IMR-90 (cell line): ENCODE results near the gene USP9X. TPM values are rescaled to one million over a fixed set of nuclear protein-coding genes. Genes with fewer than 3 reads are reported as not detected.
A peak's percentile ranks its signal among the peaks of the same experiment; 100 is the strongest.

Source experiments
- ATAC-seq: fragments of 200-7000 bp; cut with Tn5 transposase; 2 replicates; pipeline ENCODE4 v1.9.1; 2020; ENCODE audit warnings: low read depth, mild to moderate bottlenecking, moderate library complexity
- BruUV-seq: library from RNA; stranded (reverse); fragments of 400-500 nt; replicated peaks from 2 replicates; lab custom pipeline; 2021; lab: Mats Ljungman, UMichigan
- CTCF ChIA-PET: fragments of 300-600 bp; formaldehyde crosslinking; extraction: SDS; loops from one replicate; lab custom pipeline; 2021; ENCODE audit warnings: antibody characterized with exemption; lab: Yijun Ruan, JAX
- POLR2A ChIA-PET: fragments of 300-600 bp; sonication (Branson Sonifier 250); formaldehyde crosslinking; loops from one replicate; lab custom pipeline; 2022; ENCODE audit warnings: antibody characterized with exemption; ENCODE audit not compliant: unreplicated experiment; lab: Charles Lee
- DNase-seq: peaks from one replicate; pipeline ENCODE4 v3.0.0; 2013
- H2AFZ ChIP-seq: replicated peaks from 2 replicates; pipeline ENCODE3; 2013; ENCODE audit warnings: low read length, mild to moderate bottlenecking; ENCODE audit not compliant: poor library complexity
- H2AK5ac ChIP-seq: 2 replicates; pipeline ENCODE4 v1.6.1; 2013; ENCODE audit warnings: low read depth, low read length, inconsistent platforms
- H2AK9ac ChIP-seq: replicated peaks from 2 replicates; pipeline ENCODE3; 2013; ENCODE audit warnings: mild to moderate bottlenecking, low read depth, low read length, moderate library complexity; ENCODE audit not compliant: poor library complexity
- H2BK120ac ChIP-seq: 2 replicates; pipeline ENCODE4 v1.6.1; 2013; ENCODE audit warnings: low read depth, low read length, inconsistent platforms
- H2BK15ac ChIP-seq: 3 replicates; pipeline ENCODE4 v1.6.1; 2013; ENCODE audit warnings: low read depth, low read length, inconsistent platforms
- H2BK20ac ChIP-seq: 2 replicates; pipeline ENCODE4 v1.6.1; 2013; ENCODE audit warnings: low read depth, mild to moderate bottlenecking, inconsistent platforms, low read length, moderate library complexity
- H2BK5ac ChIP-seq: 2 replicates; pipeline ENCODE4 v1.6.1; 2013; ENCODE audit warnings: mild to moderate bottlenecking, low read depth, low read length, inconsistent platforms; ENCODE audit not compliant: poor library complexity, severe bottlenecking
- H3K14ac ChIP-seq: replicated peaks from 2 replicates; pipeline ENCODE4 v1.6.1; 2013; ENCODE audit warnings: low read depth, low read length, inconsistent platforms
- H3K18ac ChIP-seq: 2 replicates; pipeline ENCODE4 v1.6.1; 2013; ENCODE audit warnings: low read depth, low read length, control low read depth
- H3K23ac ChIP-seq: 2 replicates; pipeline ENCODE4 v1.6.1; 2013; ENCODE audit warnings: low read depth, low read length, inconsistent platforms
- H3K27ac ChIP-seq: 2 replicates; pipeline ENCODE4 v1.5.1; 2013; ENCODE audit warnings: mild to moderate bottlenecking, control low read depth, low read length; ENCODE audit not compliant: insufficient read depth
- H3K27me3 ChIP-seq: 2 replicates; pipeline ENCODE4 v1.6.1; 2013; ENCODE audit warnings: low read length; ENCODE audit not compliant: control insufficient read depth, insufficient read depth
- H3K36me3 ChIP-seq: 2 replicates; pipeline ENCODE4 v1.6.1; 2013; ENCODE audit warnings: low read length, mixed read lengths; ENCODE audit not compliant: control insufficient read depth, insufficient read depth
- H3K4ac ChIP-seq: 2 replicates; pipeline ENCODE4 v1.6.1; 2013; ENCODE audit warnings: low read depth, low read length, inconsistent platforms
- H3K4me1 ChIP-seq: 2 replicates; pipeline ENCODE4 v1.6.1; 2013; ENCODE audit warnings: low read length, mixed read lengths; ENCODE audit not compliant: control insufficient read depth, insufficient read depth
- H3K4me2 ChIP-seq: 2 replicates; pipeline ENCODE4 v1.6.1; 2013; ENCODE audit warnings: low read depth, mild to moderate bottlenecking, control low read depth, low read length, moderate library complexity
- H3K4me3 ChIP-seq: 2 replicates; pipeline ENCODE4 v1.5.1; 2013; ENCODE audit warnings: low read depth, mild to moderate bottlenecking, control low read depth, low read length, moderate library complexity; ENCODE audit not compliant: insufficient read depth
- H3K56ac ChIP-seq: 2 replicates; pipeline ENCODE4 v1.6.1; 2013; ENCODE audit warnings: low read length, inconsistent platforms; ENCODE audit not compliant: insufficient read depth; ENCODE audit errors: extremely low read depth
- H3K79me1 ChIP-seq, 2 experiments: 2 replicates each; pipeline ENCODE4 v1.6.1; 2013; ENCODE audit warnings: low read length in 2 of 2, inconsistent platforms in 1 of 2, low read depth in 1 of 2
- H3K9ac ChIP-seq: 2 replicates; pipeline ENCODE4 v1.6.1; 2013; ENCODE audit warnings: low read depth, low read length, control low read depth
- H3K9me1 ChIP-seq: 2 replicates; pipeline ENCODE4 v1.6.1; 2013; ENCODE audit warnings: low read length, inconsistent platforms; ENCODE audit not compliant: insufficient read depth
- H3K9me3 ChIP-seq: 2 replicates; pipeline ENCODE4 v1.6.1; 2013; ENCODE audit warnings: low read length; ENCODE audit not compliant: control insufficient read depth, insufficient read depth
- H4K20me1 ChIP-seq: 2 replicates; pipeline ENCODE4 v1.6.1; 2013; ENCODE audit warnings: low read length, inconsistent platforms; ENCODE audit not compliant: insufficient read depth
- H4K5ac ChIP-seq: 2 replicates; pipeline ENCODE4 v1.6.1; 2013; ENCODE audit warnings: mild to moderate bottlenecking, low read depth, low read length, control low read depth
- H4K8ac ChIP-seq, 2 experiments: 2 replicates each; pipeline ENCODE4 v1.6.1; 2013; ENCODE audit warnings: low read depth in 2 of 2, low read length in 2 of 2, control low read depth in 1 of 2, inconsistent platforms in 1 of 2
- H4K91ac ChIP-seq: 2 replicates; pipeline ENCODE4 v1.6.1; 2013; ENCODE audit warnings: low read depth, low read length, inconsistent platforms; ENCODE audit not compliant: insufficient read depth
- BHLHE40 ChIP-seq: fragments of 150-350 bp; IDR thresholded peaks from 2 replicates; pipeline ENCODE4 v1.6.1; 2016; ENCODE audit warnings: mild to moderate bottlenecking, low read depth, low read length
- ELK1 ChIP-seq: fragments of 150-350 bp; IDR thresholded peaks from 2 replicates; pipeline ENCODE4 v1.6.1; 2016; ENCODE audit warnings: low read depth, mild to moderate bottlenecking, low read length, moderate library complexity, borderline replicate concordance
- FOS ChIP-seq: fragments of 150-350 bp; IDR thresholded peaks from 2 replicates; pipeline ENCODE4 v1.6.1; 2016; ENCODE audit warnings: low read depth, low read length
- MAZ ChIP-seq: IDR thresholded peaks from 2 replicates; pipeline ENCODE4 v1.6.1; 2012; ENCODE audit warnings: low read depth, mild to moderate bottlenecking, low read length, improper control_type of control experiment, moderate library complexity, borderline replicate concordance
- MXI1 ChIP-seq: IDR thresholded peaks from 2 replicates; pipeline ENCODE4 v1.6.1; 2012; ENCODE audit warnings: low read depth, mild to moderate bottlenecking, low read length, moderate library complexity, borderline replicate concordance
- NFE2L2 ChIP-seq: fragments of 150-350 bp; IDR thresholded peaks from 2 replicates; pipeline ENCODE4 v1.6.1; 2016; ENCODE audit warnings: low read depth, mild to moderate bottlenecking, low read length
- POLR2A ChIP-seq: IDR thresholded peaks from 2 replicates; pipeline ENCODE4 v1.6.1; 2012; ENCODE audit warnings: mild to moderate bottlenecking, low read depth, low read length
- RAD21 ChIP-seq: IDR thresholded peaks from 2 replicates; pipeline ENCODE4 v1.6.1; 2012; ENCODE audit warnings: low read length, improper control_type of control experiment
- RCOR1 ChIP-seq: IDR thresholded peaks from 2 replicates; pipeline ENCODE4 v1.6.1; 2012; ENCODE audit warnings: mild to moderate bottlenecking, low read length, improper control_type of control experiment; ENCODE audit not compliant: insufficient replicate concordance
- RFX5 ChIP-seq: IDR thresholded peaks from 2 replicates; pipeline ENCODE4 v1.8.0; 2012; ENCODE audit warnings: low read depth, mild to moderate bottlenecking, low read length, moderate library complexity
- SMC3 ChIP-seq: fragments of 150-350 bp; IDR thresholded peaks from 2 replicates; pipeline ENCODE4 v1.6.1; 2016; ENCODE audit warnings: low read depth, mild to moderate bottlenecking, antibody characterized with exemption, low read length, moderate library complexity
- WGBS, 2 experiments: methylation state at CpG; one replicate each; pipeline versions ENCODE4 v1.1.5 to v1.1.7; 2013; ENCODE audit warnings: missing lambda C conversion rate in 2 of 2; ENCODE audit not compliant: insufficient read length in 1 of 2; ENCODE audit errors: extremely low coverage in 2 of 2; 5-methylcytosine and 5-hydroxymethylcytosine counted together
- dilution Hi-C: fragments of 300-500 bp; cut with HindIII; formaldehyde crosslinking; loops from one replicate; pipeline ENCODE4 v1.14.3; 2018; ENCODE audit warnings: low sequenced_read_pairs; ENCODE audit not compliant: unreplicated experiment
- in situ Hi-C: fragments of 300-500 bp; cut with MboI; formaldehyde crosslinking; loops from 3 replicates; pipeline ENCODE4 v1.14.3; 2019; ENCODE audit warnings: low sequenced_read_pairs, inconsistent platforms, mixed read lengths
- intact Hi-C: fragments of 100-400 bp; cut with micrococcal nuclease; formaldehyde crosslinking; loops from 2 replicates; pipeline ENCODE4 v1.10.0; 2022
- polyA plus RNA-seq, 3 experiments: library from polyadenylated mRNA; depleted of rRNA; stranded (reverse); fragments of >200 nt; gene quantifications; 2 replicates each; pipeline ENCODE4 v1.2.3, GENCODE V29; 2012; ENCODE audit warnings: low replicate concordance in 1 of 3
- total RNA-seq: library from RNA; depleted of rRNA; stranded (reverse); fragments of >200 nt; gene quantifications from 2 replicates; pipeline ENCODE4 v1.2.3, GENCODE V29; 2012
- TF ChIP-seq, protein P1 (sequence below): conservative IDR thresholded peaks from 2 replicates; pipeline ENCODE4 v1.5.1; 2012; ENCODE audit warnings: mild to moderate bottlenecking, low read depth, low read length, improper control_type of control experiment
- TF ChIP-seq, protein P2 (sequence below): fragments of 150-350 bp; IDR thresholded peaks from 2 replicates; pipeline ENCODE4 v1.6.1; 2017; ENCODE audit warnings: mild to moderate bottlenecking, antibody characterized with exemption, low read length, low read depth

The USP9X gene
- total and polyA plus RNA-seq, 2 of the 4 experiments (the other 2 are of a cell fraction): 17.5 to 104 TPM

DNA sequence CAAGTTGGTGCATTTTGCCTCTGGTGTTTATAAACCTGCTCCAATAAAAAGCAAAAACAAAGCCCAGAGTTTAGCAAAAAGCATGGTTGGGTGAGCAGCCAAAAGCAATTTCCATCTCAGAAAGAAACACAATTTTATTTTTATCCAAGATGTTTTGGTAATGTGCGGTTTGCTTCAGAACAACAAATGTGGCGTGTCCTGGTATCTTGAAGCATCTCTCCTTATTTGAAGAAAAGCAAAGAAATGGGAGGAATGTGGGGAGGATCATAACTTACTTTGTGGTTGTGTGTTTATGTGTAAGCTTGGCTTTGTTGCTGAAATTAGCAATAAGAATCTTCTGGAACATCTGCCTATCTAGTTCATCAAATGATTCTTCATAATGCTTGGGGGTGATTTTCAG, 160.4 kb downstream of the USP9X start:
- Histone ChIP-seq H3K9me3 (no peaks in the 10 kb centered on the region), H2AK5ac (no peak overlapping the region), H3K4ac (no peak overlapping the region), H3K9ac (no peak overlapping the region), H3K4me2 (no peak overlapping the region), H3K36me3 (no peaks in the 10 kb centered on the region), H3K27me3 (peaks cover 5% of the 10 kb centered on the region; the same call in 1 of the 2 replicates), H3K27ac (no peak overlapping the region), H3K23ac (no peak overlapping the region), H3K4me1 (no peaks in the 10 kb centered on the region), H3K14ac (no peak overlapping the region), H3K4me3 (no peak overlapping the region), H2BK15ac (no peak overlapping the region), H4K8ac (no peak overlapping the region), H3K18ac (no peak overlapping the region), H3K56ac (no peak overlapping the region), H3K79me1 (no peaks in the 10 kb centered on the region), H4K5ac (no peak overlapping the region), H2BK120ac (no peak overlapping the region), H2BK20ac (no peak overlapping the region), H3K9me1 (no peaks in the 10 kb centered on the region), H4K91ac (no peak overlapping the region), H2AFZ (no peak overlapping the region), H4K20me1 (no peaks in the 10 kb centered on the region), H2AK9ac (no peak overlapping the region), H2BK5ac (no peak overlapping the region)
- dilution Hi-C loops (no loop called here), intact Hi-C loops (no loop called here), in situ Hi-C loops (loop anchor here (25.0 kb wide), 1 partner anchor 583 kb away; no protein-coding TSS in a partner anchor)
- ChIA-PET CTCF (interaction anchor here (1.1 kb wide), 1 partner anchor 107 kb away, joined by 3 read pairs; no protein-coding TSS in a partner anchor), POLR2A (no interaction called here)
- WGBS, 2 experiments: no CpG with 5 or more reads among the region's 2 CpGs
- TF ChIP-seq FOS (no peak), RFX5 (no peak), MXI1 (no peak), NFE2L2 (no peak), BHLHE40 (no peak), RAD21 (no peak), RCOR1 (no peak), ELK1 (no peak), POLR2A (no peak), SMC3 (no peak), MAZ (no peak)
- TF ChIP-seq, protein P1, sequence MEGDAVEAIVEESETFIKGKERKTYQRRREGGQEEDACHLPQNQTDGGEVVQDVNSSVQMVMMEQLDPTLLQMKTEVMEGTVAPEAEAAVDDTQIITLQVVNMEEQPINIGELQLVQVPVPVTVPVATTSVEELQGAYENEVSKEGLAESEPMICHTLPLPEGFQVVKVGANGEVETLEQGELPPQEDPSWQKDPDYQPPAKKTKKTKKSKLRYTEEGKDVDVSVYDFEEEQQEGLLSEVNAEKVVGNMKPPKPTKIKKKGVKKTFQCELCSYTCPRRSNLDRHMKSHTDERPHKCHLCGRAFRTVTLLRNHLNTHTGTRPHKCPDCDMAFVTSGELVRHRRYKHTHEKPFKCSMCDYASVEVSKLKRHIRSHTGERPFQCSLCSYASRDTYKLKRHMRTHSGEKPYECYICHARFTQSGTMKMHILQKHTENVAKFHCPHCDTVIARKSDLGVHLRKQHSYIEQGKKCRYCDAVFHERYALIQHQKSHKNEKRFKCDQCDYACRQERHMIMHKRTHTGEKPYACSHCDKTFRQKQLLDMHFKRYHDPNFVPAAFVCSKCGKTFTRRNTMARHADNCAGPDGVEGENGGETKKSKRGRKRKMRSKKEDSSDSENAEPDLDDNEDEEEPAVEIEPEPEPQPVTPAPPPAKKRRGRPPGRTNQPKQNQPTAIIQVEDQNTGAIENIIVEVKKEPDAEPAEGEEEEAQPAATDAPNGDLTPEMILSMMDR: no peak
- TF ChIP-seq, protein P2, sequence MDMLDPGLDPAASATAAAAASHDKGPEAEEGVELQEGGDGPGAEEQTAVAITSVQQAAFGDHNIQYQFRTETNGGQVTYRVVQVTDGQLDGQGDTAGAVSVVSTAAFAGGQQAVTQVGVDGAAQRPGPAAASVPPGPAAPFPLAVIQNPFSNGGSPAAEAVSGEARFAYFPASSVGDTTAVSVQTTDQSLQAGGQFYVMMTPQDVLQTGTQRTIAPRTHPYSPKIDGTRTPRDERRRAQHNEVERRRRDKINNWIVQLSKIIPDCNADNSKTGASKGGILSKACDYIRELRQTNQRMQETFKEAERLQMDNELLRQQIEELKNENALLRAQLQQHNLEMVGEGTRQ: no peak
- BruUV-seq: no TSS peak
- DNase-seq: no peak
- ATAC-seq: peak; percentile 66
